Heart left ventricle (tissue), 16 donors: Measurements from ENCODE around the gene CLASP2. TPM values are rescaled to one million over a fixed set of nuclear protein-coding genes. Genes with fewer than 3 reads are reported as not detected.

Experiments
- ATAC-seq, 4 donors: fragments of 200-7000 bp; cut with Tn5 transposase; one replicate each; pipeline ENCODE4 v1.9.1; 2020 to 2022; ENCODE audit warnings: moderate library complexity in 4 of 4, mild to moderate bottlenecking in 3 of 4, moderate number of reproducible peaks in 1 of 4
- DNase-seq, 5 donors: peaks; one replicate each; pipeline ENCODE4 v3.0.0-alpha.2; 2020
- H3K27ac ChIP-seq, 12 donors: fragments of 200-600 bp; sonication (generic) in 4 of 12; one replicate each; pipeline versions ENCODE4 v1.5.0 to v1.8.0; 2016 to 2022; ENCODE audit warnings: mild to moderate bottlenecking in 2 of 12
- H3K27me3 ChIP-seq, 9 donors: fragments of 200-600 bp; sonication (generic) in 2 of 9; one replicate each; pipeline versions ENCODE4 v1.5.1 to v1.8.0; 2016 to 2022; ENCODE audit warnings: mild to moderate bottlenecking in 3 of 9
- H3K36me3 ChIP-seq, 9 donors: fragments of 200-600 bp; sonication (generic) in 2 of 9; one replicate each; pipeline versions ENCODE4 v1.5.0 to v1.8.0; 2018 to 2022; ENCODE audit warnings: mild to moderate bottlenecking in 2 of 9
- H3K4me1 ChIP-seq, 12 donors: fragments of 200-600 bp; sonication (generic) in 4 of 12; one replicate each; pipeline versions ENCODE4 v1.5.0 to v1.8.0; 2016 to 2022; ENCODE audit warnings: mild to moderate bottlenecking in 3 of 12
- H3K4me3 ChIP-seq, 12 donors: fragments of 200-600 bp; sonication (generic) in 4 of 12; one replicate each; pipeline versions ENCODE4 v1.5.0 to v1.8.0; 2017 to 2022; ENCODE audit warnings: mild to moderate bottlenecking in 9 of 12, moderate library complexity in 4 of 12
- H3K9me3 ChIP-seq, 12 donors: fragments of 200-600 bp; sonication (generic) in 4 of 12; one replicate each; pipeline versions ENCODE4 v1.5.0 to v1.8.0; 2016 to 2022; ENCODE audit warnings: mild to moderate bottlenecking in 1 of 12
- POLR2A ChIP-seq, 2 donors: fragments of 450-650 bp; IDR thresholded peaks; one replicate each; pipeline ENCODE4 v1.6.1; 2017; ENCODE audit warnings: antibody characterized with exemption in 2 of 2, mild to moderate bottlenecking in 2 of 2, moderate library complexity in 2 of 2
- WGBS, 4 donors: extraction: QIAGEN DNeasy Blood & Tissue Kit in 2 of 4; methylation state at CpG; one replicate each; pipeline versions ENCODE4 v1.1.5 to v1.1.7; 2013 to 2018; 5-methylcytosine and 5-hydroxymethylcytosine counted together
- intact Hi-C, 10 donors: fragments of 100-400 bp; cut with DNase I; formaldehyde crosslinking; loops; one replicate each; pipeline versions ENCODE4 v1.11.1 to v1.14.2; 2022
- polyA plus RNA-seq, 2 donors: library from polyadenylated mRNA; stranded (reverse); fragments of 200-250 nt; gene quantifications; one replicate each; pipeline ENCODE4 v1.2.3, GENCODE V29; 2013
- total RNA-seq, 9 donors: library from RNA; depleted of rRNA in 2 of 9; stranded (reverse); fragments of >200 nt in 2 of 9; fragmentation: NEBNext Ultra II Directional in 3 of 9; extraction: Animal tissue kit (Norgen Biotek cat#: 25700) in 3 of 9; gene quantifications; one replicate each; pipeline versions ENCODE4 v1.1.0 to v1.2.4, GENCODE V29; 2016 to 2023
- TF ChIP-seq, protein P1 (sequence below), 12 donors: fragments of 200-600 bp; sonication (generic) in 4 of 12; IDR thresholded peaks; one replicate each; pipeline versions ENCODE4 v1.5.0 to v1.8.0; 2018 to 2022; ENCODE audit warnings: antibody characterized with exemption in 12 of 12, mild to moderate bottlenecking in 5 of 12
- donor health status: ischemic (EF 13 %, LVEDD 7.1; RV severe dilation, severe dysfunction).
- donor health status: healthy with polysubstance abuse.
- donor health status: DM: no; HTN: yes; CAD: no.
- donor health status: DM: no; HTN: no; CAD: no.
- donor health status: ischemic (EF 25% LVEDD 6.9; RV normal size, moderate dysfunction).
- donor health status: ischemic (EF 25% LVEDD 5.7; RV mildly dilated, moderate dysfunction).
- donor health status: healthy.
- donor health status: DM: yes; HTN: yes; CAD: no.
- donor health status: ischemic (EF 35%, LVEDD 5.7; RV mildly dilated, moderate dysfunction).
- donor health status: nonischemic (EF 11% LVEDD 7.7; RV severe dilation, severe dysfunction).
- donor health status: DM: yes; HTN: yes; CAD: no.
- donor health status: PGD.
- donor health status: ischemic (EF 29% LVEDD 5.4; RV normal size, mild dysfunction).
- donor health status: nonischemic (EF 23%, LVEDD 6.1; RV moderate dilation, normal function).

The CLASP2 gene
- total and polyA plus RNA-seq, 11 donors, result 13.3 to 111 (median 78.2) TPM

DNA sequence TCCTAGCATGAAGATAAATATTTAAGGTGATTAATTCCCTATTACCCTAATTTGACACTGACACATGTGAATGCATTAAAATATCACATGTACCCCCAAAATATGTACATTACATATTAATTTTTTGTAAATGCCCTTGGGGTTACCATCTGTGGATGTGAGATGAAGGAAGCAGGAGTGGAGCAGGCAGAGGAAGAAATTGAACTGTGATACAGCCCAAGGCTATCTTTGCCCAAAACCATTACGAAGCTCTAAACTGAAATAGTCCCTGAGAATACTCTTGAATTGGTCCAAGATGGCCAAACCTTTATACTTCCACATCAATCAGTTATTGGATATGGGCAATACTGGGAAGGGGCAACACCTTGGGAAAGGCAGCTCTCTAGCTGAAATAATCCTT lies 105.0 kb downstream of the CLASP2 start:
- 93 to 100% (median 98%) methylated on average over 1 of the region's 1 CpG for WGBS, 4 donors
- TF ChIP-seq POLR2A (IDR thresholded peaks at IDR 0.05), result no peak
- TF ChIP-seq, protein P1, sequence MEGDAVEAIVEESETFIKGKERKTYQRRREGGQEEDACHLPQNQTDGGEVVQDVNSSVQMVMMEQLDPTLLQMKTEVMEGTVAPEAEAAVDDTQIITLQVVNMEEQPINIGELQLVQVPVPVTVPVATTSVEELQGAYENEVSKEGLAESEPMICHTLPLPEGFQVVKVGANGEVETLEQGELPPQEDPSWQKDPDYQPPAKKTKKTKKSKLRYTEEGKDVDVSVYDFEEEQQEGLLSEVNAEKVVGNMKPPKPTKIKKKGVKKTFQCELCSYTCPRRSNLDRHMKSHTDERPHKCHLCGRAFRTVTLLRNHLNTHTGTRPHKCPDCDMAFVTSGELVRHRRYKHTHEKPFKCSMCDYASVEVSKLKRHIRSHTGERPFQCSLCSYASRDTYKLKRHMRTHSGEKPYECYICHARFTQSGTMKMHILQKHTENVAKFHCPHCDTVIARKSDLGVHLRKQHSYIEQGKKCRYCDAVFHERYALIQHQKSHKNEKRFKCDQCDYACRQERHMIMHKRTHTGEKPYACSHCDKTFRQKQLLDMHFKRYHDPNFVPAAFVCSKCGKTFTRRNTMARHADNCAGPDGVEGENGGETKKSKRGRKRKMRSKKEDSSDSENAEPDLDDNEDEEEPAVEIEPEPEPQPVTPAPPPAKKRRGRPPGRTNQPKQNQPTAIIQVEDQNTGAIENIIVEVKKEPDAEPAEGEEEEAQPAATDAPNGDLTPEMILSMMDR (IDR thresholded peaks at IDR 0.05), result no peak
- Histone ChIP-seq H3K9me3 (no peaks in the 10 kb centered on the region), H3K36me3 (peaks cover 0 to 68% (median 20%) of the 10 kb centered on the region in 9 donors), H3K27ac (no peak overlapping the region), H3K4me3 (no peak overlapping the region), H3K27me3 (no peaks in the 10 kb centered on the region), H3K4me1 (no peaks in the 10 kb centered on the region)
- ATAC-seq (no peak), DNase-seq (no peak)
- intact Hi-C loops, result no loop called here

DNA sequence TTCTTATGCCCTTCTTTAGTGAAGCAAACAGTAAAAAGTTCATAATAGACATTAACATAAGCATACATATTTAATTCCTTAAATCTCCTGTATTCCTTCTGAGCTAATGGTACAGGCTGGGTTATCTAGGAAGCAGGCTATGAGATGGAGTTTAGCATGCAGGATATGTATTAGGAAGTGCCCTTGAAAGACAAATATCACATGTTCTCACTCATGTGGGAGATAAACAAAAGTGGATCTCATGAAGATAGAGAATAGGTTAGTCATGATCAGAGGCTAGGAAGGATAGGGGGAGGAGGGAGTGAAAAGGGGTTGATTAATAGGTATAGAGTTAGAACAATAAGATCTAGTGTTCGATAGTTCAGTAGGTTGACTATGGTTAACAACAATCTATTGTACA lies 105.4 kb downstream of the CLASP2 start:
- Histone ChIP-seq H3K27me3 (no peaks in the 10 kb centered on the region), H3K4me3 (no peak overlapping the region), H3K9me3 (no peaks in the 10 kb centered on the region), H3K36me3 (peaks cover 0 to 68% (median 16%) of the 10 kb centered on the region in 9 donors), H3K4me1 (no peaks in the 10 kb centered on the region), H3K27ac (no peak overlapping the region)
- ATAC-seq (no peak), DNase-seq (no peak)
- WGBS, 4 donors, result 92 to 98% (median 97%) methylated on average over 1 of the region's 1 CpG
- intact Hi-C loops, result no loop called here
- TF ChIP-seq, protein P1 (IDR thresholded peaks at IDR 0.05), result no peak
- no peak for TF ChIP-seq POLR2A (IDR thresholded peaks at IDR 0.05)

DNA sequence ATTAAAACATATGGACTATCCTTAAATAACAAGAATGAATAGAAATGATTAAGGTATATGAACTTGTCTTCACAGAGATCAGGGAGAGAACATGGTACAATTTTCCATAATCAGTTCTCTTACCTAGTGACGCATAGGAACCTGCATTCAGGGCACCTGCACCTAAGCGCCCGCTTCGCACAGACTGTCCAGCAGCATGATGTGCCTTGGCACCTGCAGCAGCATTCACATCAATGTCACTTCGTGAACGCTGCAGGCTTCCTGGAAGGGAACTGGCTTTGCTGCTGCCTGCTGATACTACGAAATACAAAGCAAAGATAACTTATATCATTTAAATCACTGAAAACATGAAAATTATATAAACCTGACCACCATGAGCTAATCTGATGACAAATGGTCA lies 115.2 kb downstream of the CLASP2 start:
- peaks cover 0 to 2% (median 0%) of the 10 kb centered on the region in 12 donors for H3K4me1 ChIP-seq
- H3K27ac ChIP-seq, result no peak overlapping the region
- ATAC-seq (peak in 3 of 4 donors; percentile 70 to 81 (median 76)), DNase-seq (peak in 2 of 5 donors; percentile 19 to 44)
- no peaks in the 10 kb centered on the region for H3K27me3 ChIP-seq
- intact Hi-C loops, result no loop called here
- no peak for TF ChIP-seq POLR2A (IDR thresholded peaks at IDR 0.05)
- TF ChIP-seq, protein P1 (IDR thresholded peaks at IDR 0.05), result no peak
- H3K36me3 ChIP-seq, result peaks cover 0 to 91% (median 78%) of the 10 kb centered on the region in 9 donors
- no peaks in the 10 kb centered on the region for H3K9me3 ChIP-seq
- WGBS, 4 donors, result 86 to 91% (median 88%) methylated on average over 7 of the region's 7 CpGs
- H3K4me3 ChIP-seq, result no peak overlapping the region

DNA sequence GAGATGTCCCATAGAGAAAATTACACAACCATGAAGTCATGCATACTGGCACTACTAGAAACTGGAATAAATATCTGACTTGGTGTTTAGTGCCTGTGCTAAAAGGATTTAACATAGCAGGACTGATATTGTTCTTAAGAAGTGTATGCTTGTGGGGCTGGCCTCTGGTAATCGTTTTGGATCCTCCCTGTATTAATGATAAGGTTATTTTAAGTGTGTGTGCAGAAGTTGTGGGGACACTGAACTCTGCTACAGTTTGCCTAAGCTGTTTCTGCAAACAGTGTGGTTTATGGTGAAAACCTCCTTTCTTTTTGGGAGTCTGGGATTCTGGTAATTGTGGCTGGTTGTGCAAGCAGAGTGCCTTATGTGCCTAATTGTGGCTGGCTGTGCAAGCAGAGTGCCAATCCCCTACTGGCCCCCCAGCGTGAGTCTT lies 120.8 kb downstream of the CLASP2 start:
- peaks cover 0 to 12% (median 3%) of the 10 kb centered on the region in 12 donors for H3K4me1 ChIP-seq
- peaks cover 0 to 79% (median 24%) of the 10 kb centered on the region in 9 donors for H3K36me3 ChIP-seq
- WGBS, 4 donors, result 47 to 50% (median 49%) methylated on average over 2 of the region's 2 CpGs
- intact Hi-C loops, result no loop called here
- no peak overlapping the region for H3K4me3 ChIP-seq
- no peaks in the 10 kb centered on the region for H3K27me3 ChIP-seq
- ATAC-seq (peak; percentile 66 to 72 (median 68)), DNase-seq (no peak)
- peak overlapping the region in 7 of 12 donors; percentile 3 to 42 (median 9) for H3K27ac ChIP-seq
- H3K9me3 ChIP-seq, result no peaks in the 10 kb centered on the region
- TF ChIP-seq POLR2A (IDR thresholded peaks at IDR 0.05), result no peak
- TF ChIP-seq, protein P1 (IDR thresholded peaks at IDR 0.05), result no peak
